ENCODE data around the gene CHD9NB.

GRCh38 chr16:53056392-53056881 is 3.7 kb upstream of the CHD9NB start:
- TF ChIP-seq REST (IDR thresholded peaks at IDR 0.05; ENCODE audit: insufficient replicate concordance, low read depth), result no peak
- no peak for TF ChIP-seq CTCF (IDR thresholded peaks at IDR 0.05; ENCODE audit: insufficient read depth, low read length)
- TF ChIP-seq GABPA (IDR thresholded peaks at IDR 0.05; ENCODE audit: low read depth), result no peak
- TF ChIP-seq POLR2AphosphoS5 (IDR thresholded peaks at IDR 0.05; ENCODE audit: low read depth), result no peak
